Amniotic stem cell (primary cell): ENCODE data around the gene MAST4.

Experiments used
- DNase-seq: peaks from one replicate; lab custom pipeline; 2025; lab: John Stamatoyannopoulos, UW

MAST4 gene

GRCh38 chr5:66697796-66698564 is 101.8 kb downstream of the MAST4 start:
- no peak for DNase-seq

DNA sequence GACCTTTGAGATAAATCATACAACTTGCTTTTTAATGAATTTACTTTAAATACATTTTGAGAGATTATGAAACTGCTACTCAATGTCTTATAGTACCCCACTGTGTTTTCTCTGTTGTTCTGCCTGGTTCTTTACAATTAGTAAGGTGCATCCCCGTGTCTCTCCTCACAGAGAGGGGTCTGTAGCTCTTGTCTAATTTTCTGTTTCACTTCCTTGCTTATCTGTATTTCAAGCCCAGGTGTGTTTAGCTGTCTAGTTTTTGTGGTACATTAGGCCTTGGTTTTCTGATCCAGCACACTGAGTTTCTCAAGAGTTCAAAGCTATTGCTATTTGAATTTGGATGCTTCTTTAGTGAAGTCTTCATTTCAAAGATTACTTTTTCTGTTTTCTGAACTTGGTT is 105.1 kb downstream of the MAST4 start:
- DNase-seq, result no peak

GRCh38 chr5:66702426-66702825 is 106.2 kb downstream of the MAST4 start:
- DNase-seq, result no peak

- DNase-seq, result no peak
Measured at GRCh38 chr5:66704790-66705425, 108.7 kb downstream of the MAST4 start.

- no peak for DNase-seq
Measured at GRCh38 chr5:66708368-66708767, 112.2 kb downstream of the MAST4 start.

DNA sequence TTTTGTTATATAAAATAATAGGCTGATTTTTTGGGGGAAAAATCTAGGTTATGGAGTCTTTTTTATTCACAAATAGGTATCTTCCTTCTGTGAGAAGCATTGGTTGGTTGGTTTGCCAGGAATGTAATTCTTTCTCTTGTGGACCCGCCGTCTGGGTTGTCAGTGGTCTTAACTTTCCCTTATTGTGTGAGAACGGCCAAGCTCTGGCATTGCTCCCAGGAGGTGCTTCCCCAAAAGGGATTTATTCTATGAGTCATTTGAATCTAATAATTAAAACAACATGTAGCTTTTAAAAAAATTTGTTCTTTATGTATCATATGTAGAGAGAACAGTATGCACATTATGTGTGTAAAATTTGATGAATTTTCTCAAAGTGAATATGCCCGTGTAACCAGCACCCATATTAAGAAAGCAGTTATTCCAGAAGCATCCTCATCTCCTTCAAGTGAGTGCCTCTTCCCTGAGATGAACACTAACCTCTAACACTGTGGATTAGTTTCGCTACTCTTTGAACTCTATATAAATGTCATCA is 114.4 kb downstream of the MAST4 start:
- DNase-seq, result no peak

- DNase-seq, result no peak
Measured at GRCh38 chr5:66713998-66714397, 117.8 kb downstream of the MAST4 start.

- DNase-seq, result no peak
Measured at GRCh38 chr5:66717455-66718373, 121.5 kb downstream of the MAST4 start.

GRCh38 chr5:66718374-66719002 is 122.3 kb downstream of the MAST4 start:
- no peak for DNase-seq

- no peak for DNase-seq
Measured at GRCh38 chr5:66720780-66721179, 124.6 kb downstream of the MAST4 start.

DNA sequence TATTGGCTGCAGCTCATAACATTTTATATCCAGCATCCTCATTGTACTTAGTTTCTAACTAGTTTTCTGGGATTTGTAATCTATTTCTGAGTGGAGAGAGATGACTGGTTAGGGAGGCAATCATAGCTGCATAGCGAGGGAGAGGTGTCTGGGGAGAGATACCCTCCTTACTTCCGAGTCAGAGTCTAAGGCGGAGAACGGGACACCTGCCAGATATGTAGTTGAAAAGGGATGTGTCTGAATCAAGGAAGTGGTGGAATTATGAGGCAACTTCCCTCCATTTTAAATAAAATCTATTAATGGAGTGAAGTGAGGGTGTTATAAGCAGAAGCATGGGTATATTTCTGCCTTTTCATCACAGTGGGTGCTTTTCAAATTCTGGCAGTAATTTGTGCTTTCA is 126.5 kb downstream of the MAST4 start:
- DNase-seq, result no peak

- no peak for DNase-seq
Measured at GRCh38 chr5:66724349-66725139, 128.4 kb downstream of the MAST4 start.

DNA sequence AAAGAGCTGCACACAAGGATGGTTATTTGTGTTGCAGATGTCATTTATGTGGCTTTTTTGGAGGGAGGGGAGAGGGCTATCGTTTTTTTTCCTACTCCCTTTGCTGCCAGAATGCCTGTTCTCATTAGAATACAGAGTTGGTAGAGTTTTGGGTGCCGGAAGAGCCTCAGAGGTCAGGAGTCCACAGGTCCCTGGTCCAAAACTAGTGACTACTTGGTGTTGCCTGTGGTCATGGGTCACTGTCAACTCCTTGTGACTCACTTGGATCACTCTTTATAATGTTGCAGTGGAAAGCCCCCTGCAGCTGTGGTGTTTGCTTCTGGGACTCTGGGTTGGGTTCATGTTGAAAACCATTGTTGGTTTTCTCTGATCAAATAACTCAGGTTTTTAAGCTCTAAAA is 131.4 kb downstream of the MAST4 start:
- DNase-seq, result no peak

- no peak for DNase-seq
Measured at GRCh38 chr5:66728049-66728448, 131.9 kb downstream of the MAST4 start.

DNA sequence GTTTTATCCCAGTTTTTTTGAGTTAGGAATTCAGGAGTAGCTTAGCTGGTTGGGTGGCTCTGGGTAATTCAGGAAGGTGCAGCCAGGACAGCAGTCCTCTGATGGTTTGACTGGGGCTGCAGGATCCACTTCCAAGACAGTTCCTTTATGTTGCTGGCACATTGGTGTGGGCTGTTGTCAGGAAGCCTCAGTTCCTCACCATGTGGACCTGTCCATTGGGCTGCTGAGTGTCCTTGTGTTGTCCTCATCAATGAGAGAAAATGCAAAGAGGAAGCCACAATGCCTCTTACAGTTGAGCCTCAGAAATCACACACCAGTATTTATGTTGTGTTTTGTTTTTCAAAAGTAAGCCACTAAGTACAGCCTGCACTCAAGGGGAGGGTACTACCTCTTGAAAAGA is 140.9 kb downstream of the MAST4 start:
- DNase-seq, result no peak

- no peak for DNase-seq
Measured at GRCh38 chr5:66738136-66738535, 141.9 kb downstream of the MAST4 start.

DNA sequence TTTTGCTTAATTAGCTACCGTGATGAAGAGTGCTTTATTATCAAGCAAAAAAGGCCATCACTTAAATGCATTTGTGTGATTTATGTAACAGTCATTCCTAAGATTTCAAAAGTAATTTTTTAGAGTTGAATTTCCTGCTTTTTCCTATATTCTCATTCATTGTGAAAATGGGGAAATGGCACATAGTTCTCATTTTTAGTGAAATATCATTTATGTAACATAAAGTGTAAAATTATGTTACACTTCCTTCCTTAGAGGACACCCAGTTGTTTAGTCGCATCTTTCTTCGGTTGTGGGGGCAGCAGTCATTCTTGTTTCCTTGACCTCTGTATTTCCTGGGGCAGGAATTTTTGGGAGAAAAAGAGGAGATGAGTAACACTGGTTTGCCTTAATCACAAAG is 142.8 kb downstream of the MAST4 start:
- no peak for DNase-seq

- DNase-seq, result no peak
Measured at GRCh38 chr5:66739951-66740350, 143.8 kb downstream of the MAST4 start.

GRCh38 chr5:66741394-66741793 is 145.2 kb downstream of the MAST4 start:
- DNase-seq, result no peak

DNA sequence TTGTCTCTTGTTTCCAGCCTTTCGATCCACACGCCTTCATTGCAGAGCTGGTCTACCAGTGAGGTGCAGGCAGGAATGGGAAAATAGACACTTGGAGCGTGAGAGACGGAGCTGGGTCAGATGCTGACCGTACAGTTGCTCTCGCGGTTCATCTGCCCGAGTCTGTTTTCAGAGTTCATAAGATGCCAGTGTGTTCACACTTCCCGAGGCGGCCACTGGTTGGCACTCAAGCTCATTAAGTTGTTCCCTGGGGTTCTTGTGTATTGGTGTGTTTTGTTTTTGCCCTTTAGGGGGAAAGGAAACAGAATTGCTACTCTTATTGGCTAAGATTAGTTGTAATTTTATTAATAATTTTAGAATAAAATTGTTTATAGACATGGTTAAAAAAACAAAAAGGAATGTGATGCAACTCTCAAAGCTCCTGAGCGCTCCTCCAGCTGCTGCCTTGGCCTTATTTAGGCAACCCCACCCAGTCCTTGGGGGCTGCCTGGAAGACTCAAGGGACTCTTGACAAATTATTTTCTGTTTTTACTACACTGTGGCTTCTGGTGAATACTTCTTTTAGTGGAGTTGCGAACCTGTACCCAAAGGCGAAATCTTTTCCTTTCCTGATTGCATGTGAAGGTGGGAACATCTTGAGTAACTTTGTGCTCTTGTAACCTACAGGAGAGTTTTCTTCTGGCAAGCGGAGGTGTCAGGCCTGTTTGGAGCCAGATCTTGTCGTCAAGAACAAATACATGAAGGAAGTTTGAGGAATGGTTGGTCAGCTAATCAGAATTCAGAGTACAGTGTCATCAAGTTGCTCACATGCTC is 146.1 kb downstream of the MAST4 start:
- no peak for DNase-seq
